Thoracic aorta (tissue), 2 donors: ENCODE measurements around the gene ENTPD8. TPM values are rescaled to one million over a fixed set of nuclear protein-coding genes. Genes with fewer than 3 reads are reported as not detected.
"Not testable (repeated sequence)": the region's sequence is repeated elsewhere in the genome, so short reads cannot be mapped to it uniquely, and the experiment has no call there.

ENCODE experiments used
- ATAC-seq: fragments of 150-250 bp; one replicate; pipeline ENCODE4 v1.8.0; 2017; ENCODE audit warnings: low read depth; ENCODE audit not compliant: insufficient number of reproducible peaks, low FRiP score
- DNase-seq: peaks from one replicate; pipeline ENCODE4 v3.0.0-alpha.2; 2020; ENCODE audit warnings: low spot score
- H3K27ac ChIP-seq, 2 donors: fragments of 200-600 bp; sonication (generic); 1 replicate in 1 of 2; 2 replicates in 1 of 2; pipeline ENCODE4 v1.5.1; 2016; ENCODE audit warnings: mild to moderate bottlenecking in 2 of 2, moderate library complexity in 2 of 2
- H3K27me3 ChIP-seq: fragments of 200-600 bp; sonication (generic); replicated peaks from 2 replicates; pipeline ENCODE4 v1.6.0; 2016; ENCODE audit warnings: mild to moderate bottlenecking; ENCODE audit not compliant: insufficient read depth
- H3K36me3 ChIP-seq: fragments of 200-600 bp; sonication (generic); one replicate; pipeline ENCODE4 v1.5.1; 2016
- H3K4me1 ChIP-seq, 2 donors: fragments of 200-600 bp; sonication (generic); 1 replicate in 1 of 2; 2 replicates in 1 of 2; pipeline versions ENCODE4 v1.5.1 to v1.6.0; 2016; ENCODE audit warnings: low read depth in 2 of 2, mild to moderate bottlenecking in 1 of 2; ENCODE audit not compliant: control insufficient read depth in 1 of 2
- H3K4me3 ChIP-seq: fragments of 200-600 bp; sonication (generic); 2 replicates; pipeline ENCODE4 v1.5.1; 2016; ENCODE audit warnings: mild to moderate bottlenecking
- H3K9me3 ChIP-seq: fragments of 200-600 bp; sonication (generic); 2 replicates; pipeline ENCODE4 v1.5.1; 2016
- total RNA-seq, 2 donors: library from RNA; depleted of rRNA; stranded (reverse); fragments of >200 nt; gene quantifications; one replicate each; pipeline versions ENCODE4 v1.1.0 to v1.2.3, GENCODE V29; 2016
- TF ChIP-seq, protein P1 (sequence below): fragments of 200-600 bp; sonication (generic); IDR thresholded peaks from one replicate; pipeline ENCODE4 v1.5.1; 2019; ENCODE audit warnings: antibody characterized with exemption

The ENTPD8 gene
- total RNA-seq, 2 donors from 2014 or later = not detected

DNA sequence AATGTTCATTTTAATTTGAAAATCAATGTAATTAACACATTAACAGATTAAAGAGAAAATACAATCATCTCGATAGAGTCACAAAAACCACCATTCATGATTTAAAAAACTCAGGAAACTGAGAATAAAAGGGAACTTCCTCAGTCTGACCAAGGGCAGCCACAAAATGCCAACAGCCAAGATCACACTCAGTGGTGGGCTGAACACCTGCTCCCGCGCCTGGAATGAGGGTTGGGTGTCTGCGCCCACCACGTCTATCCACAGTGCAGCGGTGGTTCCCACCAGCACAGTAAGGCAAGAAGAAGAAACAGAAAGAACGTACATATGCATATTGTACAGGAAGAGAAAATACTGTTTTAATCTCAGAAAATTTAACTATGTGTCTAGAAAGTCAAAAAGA is 29.6 kb upstream of the ENTPD8 start:
- Histone ChIP-seq H3K27ac (no peak overlapping the region), H3K4me1 (no peaks in the 10 kb centered on the region), H3K36me3 (no peaks in the 10 kb centered on the region), H3K4me3 (no peak overlapping the region), H3K27me3 (no peaks in the 10 kb centered on the region), H3K9me3 (peaks cover 7% of the 10 kb centered on the region)
- TF ChIP-seq, protein P1, sequence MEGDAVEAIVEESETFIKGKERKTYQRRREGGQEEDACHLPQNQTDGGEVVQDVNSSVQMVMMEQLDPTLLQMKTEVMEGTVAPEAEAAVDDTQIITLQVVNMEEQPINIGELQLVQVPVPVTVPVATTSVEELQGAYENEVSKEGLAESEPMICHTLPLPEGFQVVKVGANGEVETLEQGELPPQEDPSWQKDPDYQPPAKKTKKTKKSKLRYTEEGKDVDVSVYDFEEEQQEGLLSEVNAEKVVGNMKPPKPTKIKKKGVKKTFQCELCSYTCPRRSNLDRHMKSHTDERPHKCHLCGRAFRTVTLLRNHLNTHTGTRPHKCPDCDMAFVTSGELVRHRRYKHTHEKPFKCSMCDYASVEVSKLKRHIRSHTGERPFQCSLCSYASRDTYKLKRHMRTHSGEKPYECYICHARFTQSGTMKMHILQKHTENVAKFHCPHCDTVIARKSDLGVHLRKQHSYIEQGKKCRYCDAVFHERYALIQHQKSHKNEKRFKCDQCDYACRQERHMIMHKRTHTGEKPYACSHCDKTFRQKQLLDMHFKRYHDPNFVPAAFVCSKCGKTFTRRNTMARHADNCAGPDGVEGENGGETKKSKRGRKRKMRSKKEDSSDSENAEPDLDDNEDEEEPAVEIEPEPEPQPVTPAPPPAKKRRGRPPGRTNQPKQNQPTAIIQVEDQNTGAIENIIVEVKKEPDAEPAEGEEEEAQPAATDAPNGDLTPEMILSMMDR = no peak
- DNase-seq (no peak), ATAC-seq (no peak)

DNA sequence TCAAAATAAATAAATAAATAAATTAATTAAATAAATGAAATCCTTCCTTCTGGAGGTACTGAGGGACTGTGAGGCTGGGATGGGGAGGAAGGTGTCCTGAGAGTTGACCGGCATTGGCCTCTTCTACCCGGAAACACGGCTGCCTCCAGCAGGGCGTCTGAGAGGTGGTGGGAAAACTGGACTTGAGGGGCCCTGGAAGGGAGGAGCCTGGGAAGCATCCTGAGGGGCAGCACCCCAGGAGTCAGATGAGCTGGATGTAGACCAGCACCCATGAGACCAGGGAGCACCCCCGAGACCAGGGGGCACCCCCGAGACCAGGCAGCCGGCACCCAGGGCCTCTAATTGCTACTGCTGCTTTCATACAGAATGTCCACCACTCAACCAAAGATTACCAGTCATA is 26.7 kb upstream of the ENTPD8 start:
- H3K4me1 ChIP-seq = no peaks in the 10 kb centered on the region
- peaks cover 4% of the 10 kb centered on the region for H3K36me3 ChIP-seq
- H3K9me3 ChIP-seq = no peaks in the 10 kb centered on the region
- DNase-seq = no peak
- TF ChIP-seq, protein P1 = no peak
- no peak overlapping the region for H3K27ac ChIP-seq
- no peaks in the 10 kb centered on the region for H3K27me3 ChIP-seq
- no peak for ATAC-seq
- H3K4me3 ChIP-seq = no peak overlapping the region

DNA sequence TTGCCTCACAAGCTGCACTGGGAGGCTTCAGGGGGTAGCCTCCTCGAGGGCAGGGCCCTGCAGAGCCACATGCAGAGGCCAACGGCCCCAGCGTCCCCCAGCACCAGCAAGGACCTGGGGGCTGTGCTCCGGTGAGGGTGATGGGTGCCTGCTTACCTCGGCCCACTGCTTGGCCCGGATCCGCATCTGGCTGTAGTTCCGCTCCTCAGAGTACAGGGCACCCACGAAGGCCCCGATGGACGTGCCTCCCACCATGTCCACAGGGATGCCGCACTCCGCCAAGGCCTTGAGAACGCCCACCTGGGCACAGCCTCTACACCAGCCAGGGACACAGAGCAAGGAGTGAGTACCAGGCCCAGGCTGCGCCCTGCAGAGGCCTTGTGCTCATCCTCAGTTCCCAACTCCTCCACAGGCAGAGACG is 26.0 kb upstream of the ENTPD8 start:
- no peaks in the 10 kb centered on the region for H3K9me3 ChIP-seq
- no peak overlapping the region for H3K27ac ChIP-seq
- peaks cover 5% of the 10 kb centered on the region for H3K36me3 ChIP-seq
- TF ChIP-seq, protein P1 = no peak
- DNase-seq (no peak), ATAC-seq (no peak)
- no peaks in the 10 kb centered on the region for H3K27me3 ChIP-seq
- H3K4me3 ChIP-seq = no peak overlapping the region
- no peaks in the 10 kb centered on the region for H3K4me1 ChIP-seq

DNA sequence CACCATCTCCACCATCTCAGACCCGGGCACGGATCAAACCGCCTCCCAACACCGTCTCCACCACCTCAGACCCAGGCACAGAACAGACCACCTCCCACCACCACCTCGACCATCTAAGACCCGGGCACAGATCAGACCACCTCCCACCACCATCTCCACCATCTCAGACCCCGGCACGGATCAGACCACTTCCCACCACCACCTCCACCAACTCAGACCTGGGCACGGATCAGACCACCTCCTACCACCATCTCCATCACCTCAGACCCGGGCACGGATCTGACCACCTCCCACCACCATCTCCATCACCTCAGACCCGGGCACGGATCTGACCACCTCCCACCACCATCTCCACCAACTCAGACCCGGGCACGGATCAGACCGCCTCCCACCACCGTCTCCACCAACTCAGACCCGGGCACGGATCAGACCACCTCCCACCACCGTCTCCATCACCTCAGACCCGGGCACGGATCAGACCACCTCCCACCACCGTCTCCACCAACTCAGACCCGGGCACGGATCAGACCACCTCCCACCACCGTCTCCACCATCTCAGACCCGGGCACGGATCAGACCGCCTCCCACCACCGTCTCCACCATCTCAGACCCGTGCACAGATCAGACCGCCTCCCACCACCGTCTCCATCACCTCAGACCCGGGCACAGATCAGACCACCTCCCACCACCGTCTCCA is 25.4 kb upstream of the ENTPD8 start:
- not testable (repeated sequence) for H3K27ac ChIP-seq, ATAC-seq, H3K36me3 ChIP-seq, H3K27me3 ChIP-seq, H3K4me3 ChIP-seq, H3K9me3 ChIP-seq, DNase-seq, H3K4me1 ChIP-seq

DNA sequence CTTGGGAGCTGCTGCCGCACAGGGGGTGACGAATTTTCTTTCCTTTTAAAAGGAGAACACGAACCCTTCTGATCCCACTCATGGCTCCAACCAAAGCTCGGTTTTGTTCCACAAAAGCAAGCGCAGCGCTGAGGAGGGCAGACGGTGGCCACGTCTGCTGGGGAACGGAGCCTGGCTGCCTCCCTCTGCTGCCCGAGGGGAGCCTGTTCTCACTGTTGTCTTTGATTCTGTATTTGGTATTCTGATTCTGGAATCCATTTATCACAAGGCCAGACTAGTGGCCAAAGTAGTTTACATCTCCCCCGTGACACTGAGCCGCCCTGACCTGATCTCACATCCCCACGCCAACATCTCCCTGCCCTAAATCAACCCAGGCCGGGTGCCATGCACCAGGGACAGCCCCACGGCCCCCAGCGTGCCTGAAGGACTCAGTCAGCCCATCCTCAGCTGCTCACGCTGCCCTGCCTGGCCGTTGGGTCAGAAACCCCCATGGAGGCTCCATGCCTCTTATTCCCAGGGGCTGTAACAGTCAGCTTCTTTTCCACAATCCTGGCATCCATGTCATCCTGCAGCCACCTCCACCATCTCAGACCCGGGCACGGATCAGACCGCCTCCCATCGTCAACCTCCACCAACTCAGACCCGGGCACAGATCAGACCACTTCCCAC is 24.7 kb upstream of the ENTPD8 start:
- Histone ChIP-seq H3K27me3 (no peaks in the 10 kb centered on the region), H3K4me3 (no peak overlapping the region), H3K36me3 (peaks cover 5% of the 10 kb centered on the region), H3K9me3 (no peaks in the 10 kb centered on the region), H3K27ac (no peak overlapping the region), H3K4me1 (no peaks in the 10 kb centered on the region)
- ATAC-seq (no peak), DNase-seq (no peak)
- TF ChIP-seq, protein P1 = no peak
